OCI-M2 (cell line): ENCODE results near the gene GPR45.
"Not testable (repeated sequence)": the region's sequence is repeated elsewhere in the genome, so short reads cannot be mapped to it uniquely, and the experiment has no call there.

Experiments
- DNase-seq: peaks from one replicate; lab custom pipeline; 2025; ENCODE audit not compliant: unreplicated experiment; lab: John Stamatoyannopoulos, UW

The GPR45 gene

GRCh38 chr2:105241443-105241842 lies at the start of gene GPR45:
Gene GPR45 (plus strand): TSS chr2:105241743. CDS start chr2:105241859, 116 bp downstream.
- no peak for DNase-seq

- DNase-seq, result no peak
Measured at GRCh38 chr2:105194022-105194675, 47.4 kb upstream of the GPR45 start.

GRCh38 chr2:105196651-105197050 lies 44.9 kb upstream of the GPR45 start:
- DNase-seq, result no peak

GRCh38 chr2:105215586-105216192 lies 25.9 kb upstream of the GPR45 start:
- no peak for DNase-seq

- DNase-seq, result no peak
Measured at GRCh38 chr2:105220604-105221003, 20.9 kb upstream of the GPR45 start.

- DNase-seq, result no peak
Measured at GRCh38 chr2:105224444-105224843, 17.1 kb upstream of the GPR45 start.

GRCh38 chr2:105231232-105231619 lies 10.3 kb upstream of the GPR45 start:
- no peak for DNase-seq

GRCh38 chr2:105235388-105236059 lies 6.0 kb upstream of the GPR45 start:
- peak; percentile 19 for DNase-seq

GRCh38 chr2:105236060-105236424 lies 5.5 kb upstream of the GPR45 start:
- no peak for DNase-seq

GRCh38 chr2:105237045-105237765 lies 4.3 kb upstream of the GPR45 start:
- no peak for DNase-seq

- DNase-seq, result no peak
Measured at GRCh38 chr2:105238664-105239240, 2.8 kb upstream of the GPR45 start.

GRCh38 chr2:105239924-105240323 lies 1.6 kb upstream of the GPR45 start:
- no peak for DNase-seq

- no peak for DNase-seq
Measured at GRCh38 chr2:105242286-105242993, 897 bp downstream of the GPR45 start.

GRCh38 chr2:105243961-105244360 lies 2.4 kb downstream of the GPR45 start:
- no peak for DNase-seq

GRCh38 chr2:105244451-105244850 lies 2.9 kb downstream of the GPR45 start:
- no peak for DNase-seq

- no peak for DNase-seq
Measured at GRCh38 chr2:105248316-105249070, 7.0 kb downstream of the GPR45 start.

GRCh38 chr2:105249181-105249580 lies 7.6 kb downstream of the GPR45 start:
- no peak for DNase-seq

GRCh38 chr2:105249891-105250290 lies 8.3 kb downstream of the GPR45 start:
- DNase-seq, result no peak

- DNase-seq, result not testable (repeated sequence)
Measured at GRCh38 chr2:105251016-105251648, 9.6 kb downstream of the GPR45 start.

GRCh38 chr2:105252271-105252670 lies 10.7 kb downstream of the GPR45 start:
- DNase-seq, result no peak
